MM.1S (cell line): Measurements from ENCODE around the gene CCDC87.

Experiments
- DNase-seq: peaks from one replicate; pipeline ENCODE4 v3.0.0-alpha.2; 2015
- H2AFZ ChIP-seq: fragments of 300-600 bp; sonication (generic); 2 replicates; pipeline ENCODE4 v1.6.0; 2016; ENCODE audit warnings: antibody characterized with exemption, low read length
- H3F3A ChIP-seq: fragments of 300-600 bp; sonication (generic); 2 replicates; pipeline ENCODE4 v1.6.1; 2016; ENCODE audit warnings: mild to moderate bottlenecking, antibody characterized with exemption, low read length, moderate library complexity, mixed read lengths; ENCODE audit not compliant: insufficient read depth
- H3K27ac ChIP-seq: fragments of 300-600 bp; sonication (generic); 2 replicates; pipeline ENCODE4 v1.5.1; 2016; ENCODE audit warnings: mild to moderate bottlenecking, low read length
- H3K27me3 ChIP-seq: fragments of 300-600 bp; sonication (generic); replicated peaks from 2 replicates; pipeline ENCODE4 v1.6.0; 2016; ENCODE audit warnings: low read length; ENCODE audit not compliant: insufficient read depth
- H3K36me3 ChIP-seq: fragments of 300-600 bp; sonication (generic); replicated peaks from 2 replicates; pipeline ENCODE4 v1.6.1; 2016; ENCODE audit warnings: mild to moderate bottlenecking, low read length, mixed read lengths; ENCODE audit not compliant: insufficient read depth
- H3K4me1 ChIP-seq: fragments of 300-600 bp; sonication (generic); 2 replicates; pipeline ENCODE4 v1.6.1; 2016; ENCODE audit warnings: low read length, mixed read lengths
- H3K4me2 ChIP-seq: fragments of 300-600 bp; sonication (generic); 2 replicates; pipeline ENCODE4 v1.6.0; 2016; ENCODE audit warnings: low read depth, low read length
- H3K4me3 ChIP-seq: fragments of 300-600 bp; sonication (generic); 2 replicates; pipeline ENCODE4 v1.5.1; 2016; ENCODE audit warnings: low read length, mixed read lengths
- H3K79me2 ChIP-seq: fragments of 300-600 bp; sonication (generic); 2 replicates; pipeline ENCODE4 v1.6.1; 2016; ENCODE audit warnings: mixed run types, low read length, mixed read lengths
- H3K9ac ChIP-seq: fragments of 300-600 bp; sonication (generic); 2 replicates; pipeline ENCODE4 v1.6.1; 2016; ENCODE audit warnings: low read length, mixed read lengths
- H3K9me2 ChIP-seq: fragments of 300-600 bp; sonication (generic); replicated peaks from 2 replicates; pipeline ENCODE4 v1.6.1; 2016; ENCODE audit warnings: mild to moderate bottlenecking, low read length, mixed read lengths; ENCODE audit not compliant: insufficient read depth
- H3K9me3 ChIP-seq: fragments of 300-600 bp; sonication (generic); replicated peaks from 2 replicates; pipeline ENCODE4 v1.6.1; 2016; ENCODE audit warnings: mild to moderate bottlenecking, low read length, mixed read lengths; ENCODE audit not compliant: insufficient read depth
- H4K20me1 ChIP-seq: fragments of 300-600 bp; sonication (generic); 2 replicates; pipeline ENCODE4 v1.6.1; 2016; ENCODE audit warnings: mild to moderate bottlenecking, low read length, moderate library complexity, mixed read lengths; ENCODE audit not compliant: insufficient read depth
- EZH2 ChIP-seq: fragments of 300-600 bp; sonication (generic); optimal IDR thresholded peaks from 2 replicates; pipeline ENCODE3; 2017; ENCODE audit warnings: low read depth, mild to moderate bottlenecking, antibody characterized with exemption, low read length, mixed read lengths
- EZH2phosphoT487 ChIP-seq: fragments of 300-600 bp; sonication (generic); IDR thresholded peaks from 2 replicates; pipeline ENCODE4 v1.6.1; 2018; ENCODE audit warnings: antibody characterized with exemption, low read length
- TF ChIP-seq, protein P1 (sequence below): fragments of 300-600 bp; sonication (generic); IDR thresholded peaks from 2 replicates; pipeline ENCODE4 v1.5.1; 2016; ENCODE audit warnings: antibody characterized with exemption, low read length, mixed read lengths

The CCDC87 gene

DNA sequence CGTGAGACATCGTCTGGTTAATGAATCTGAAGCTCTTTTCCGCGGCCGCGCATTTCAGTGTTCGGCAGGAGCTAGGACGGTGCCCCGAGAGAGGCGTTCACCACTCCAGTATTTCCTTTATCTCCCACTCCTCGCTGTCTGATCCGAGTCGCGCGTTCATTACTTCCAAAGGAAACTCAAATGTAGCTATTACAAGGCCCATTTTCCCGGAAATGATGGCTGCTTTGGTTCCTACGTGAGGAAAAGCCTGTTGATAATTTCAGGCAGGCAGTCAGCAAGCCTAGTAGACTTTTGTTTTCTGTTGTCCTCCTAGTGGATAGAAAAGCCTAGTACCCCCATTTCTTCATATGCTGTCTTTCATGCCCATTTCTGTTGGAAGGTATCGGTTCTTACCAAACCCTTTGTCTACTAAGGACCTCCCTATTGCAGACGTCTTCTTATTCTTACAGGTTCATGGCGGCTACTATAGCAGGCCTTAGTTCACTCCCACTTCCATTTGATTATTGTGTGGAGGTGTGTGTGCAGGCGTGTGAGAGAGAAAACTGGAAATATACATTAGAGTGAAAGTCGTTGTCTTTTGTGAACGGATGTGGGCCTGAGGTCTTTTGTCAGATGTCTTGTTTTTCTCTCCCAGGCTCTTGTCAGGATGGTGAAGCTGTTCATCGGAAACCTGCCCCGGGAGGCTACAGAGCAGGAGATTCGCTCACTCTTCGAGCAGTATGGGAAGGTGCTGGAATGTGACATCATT lies 46.4 kb upstream of the CCDC87 start:
- H4K20me1 ChIP-seq = peaks cover 40% of the 10 kb centered on the region
- peaks cover 32% of the 10 kb centered on the region for H3K36me3 ChIP-seq
- peaks cover 31% of the 10 kb centered on the region for H3K4me1 ChIP-seq
- no peaks in the 10 kb centered on the region for H3K9me3 ChIP-seq
- peaks cover 98% of the 10 kb centered on the region for H3K79me2 ChIP-seq
- TF ChIP-seq, protein P1, sequence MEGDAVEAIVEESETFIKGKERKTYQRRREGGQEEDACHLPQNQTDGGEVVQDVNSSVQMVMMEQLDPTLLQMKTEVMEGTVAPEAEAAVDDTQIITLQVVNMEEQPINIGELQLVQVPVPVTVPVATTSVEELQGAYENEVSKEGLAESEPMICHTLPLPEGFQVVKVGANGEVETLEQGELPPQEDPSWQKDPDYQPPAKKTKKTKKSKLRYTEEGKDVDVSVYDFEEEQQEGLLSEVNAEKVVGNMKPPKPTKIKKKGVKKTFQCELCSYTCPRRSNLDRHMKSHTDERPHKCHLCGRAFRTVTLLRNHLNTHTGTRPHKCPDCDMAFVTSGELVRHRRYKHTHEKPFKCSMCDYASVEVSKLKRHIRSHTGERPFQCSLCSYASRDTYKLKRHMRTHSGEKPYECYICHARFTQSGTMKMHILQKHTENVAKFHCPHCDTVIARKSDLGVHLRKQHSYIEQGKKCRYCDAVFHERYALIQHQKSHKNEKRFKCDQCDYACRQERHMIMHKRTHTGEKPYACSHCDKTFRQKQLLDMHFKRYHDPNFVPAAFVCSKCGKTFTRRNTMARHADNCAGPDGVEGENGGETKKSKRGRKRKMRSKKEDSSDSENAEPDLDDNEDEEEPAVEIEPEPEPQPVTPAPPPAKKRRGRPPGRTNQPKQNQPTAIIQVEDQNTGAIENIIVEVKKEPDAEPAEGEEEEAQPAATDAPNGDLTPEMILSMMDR = 0 out of 2 replicates have a peak, but pooled peaks have one; percentile 14
- TF ChIP-seq EZH2phosphoT487 (no peak), EZH2 (no peak)
- H3K9me2 ChIP-seq = no peaks in the 10 kb centered on the region
- H2AFZ ChIP-seq = no peak overlapping the region
- H3F3A ChIP-seq = peaks cover 24% of the 10 kb centered on the region
- DNase-seq = peak; percentile 20
- peak overlapping the region; percentile 87 for H3K9ac ChIP-seq
- H3K4me3 ChIP-seq = peak overlapping the region; percentile 89
- H3K4me2 ChIP-seq = peak overlapping the region; percentile 61
- no peaks in the 10 kb centered on the region for H3K27me3 ChIP-seq
- peak overlapping the region; percentile 66; the same call in 1 of the 2 replicates for H3K27ac ChIP-seq

DNA sequence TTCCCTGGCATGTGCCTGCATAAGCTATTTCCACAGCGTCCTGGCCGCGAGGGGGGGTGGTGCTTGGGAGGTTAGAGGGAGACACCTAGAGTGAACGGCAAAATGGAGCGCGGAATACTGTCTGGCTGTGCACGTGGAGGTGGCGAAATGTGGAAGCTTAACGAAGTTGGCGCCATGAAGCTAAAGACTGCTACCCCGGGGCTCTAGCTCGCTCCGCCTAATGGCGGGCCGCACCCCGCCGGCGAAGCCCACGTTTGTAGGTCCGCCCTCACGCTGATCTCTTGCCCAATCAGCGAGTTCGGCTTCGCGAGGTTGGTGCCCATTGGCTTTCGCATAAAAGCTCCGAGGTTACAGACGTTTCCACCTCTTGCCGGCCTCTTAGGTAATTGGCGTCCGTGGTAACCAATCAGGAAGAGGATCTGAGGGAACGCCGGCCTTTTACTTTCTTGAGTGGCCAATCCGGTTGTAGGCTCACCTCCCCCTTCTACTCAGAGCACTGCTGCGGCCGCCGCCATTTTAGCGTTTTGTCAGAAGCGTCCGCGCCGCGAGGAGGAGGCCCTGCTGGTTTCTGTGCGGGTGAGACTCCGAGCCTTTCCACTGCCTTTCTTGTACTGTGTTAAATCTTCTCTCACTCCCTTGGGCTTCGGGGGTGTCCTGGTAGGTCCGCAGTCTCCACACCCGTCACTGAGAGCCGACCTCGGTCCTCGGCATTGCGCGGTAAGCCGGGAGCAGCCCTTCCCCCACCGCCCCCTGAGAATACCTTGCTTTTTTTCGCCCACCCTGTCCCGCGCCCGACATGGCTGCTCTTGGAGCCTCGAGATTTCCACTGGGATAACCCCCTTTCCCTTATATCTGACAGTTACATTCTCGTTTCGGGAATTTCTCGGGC lies 45.6 kb upstream of the CCDC87 start, which contains the start of gene RBM4:
Gene RBM4, plus strand, starts transcription at position 527 of the 889 bp plus-strand sequence. CDS start 1,009 bp downstream, outside the sequence.
- no peak for TF ChIP-seq EZH2
- DNase-seq = peak; percentile 100
- Histone ChIP-seq H4K20me1 (peaks cover 34% of the 10 kb centered on the region), H3K9me2 (no peaks in the 10 kb centered on the region), H3K9ac (peak within 1 kb of the TSS; percentile 87), H2AFZ (peak within 1 kb of the TSS; percentile 50), H3K9me3 (no peaks in the 10 kb centered on the region), H3K27ac (peak within 1 kb of the TSS; percentile 66), H3K4me1 (peaks cover 31% of the 10 kb centered on the region), H3K36me3 (peaks cover 27% of the 10 kb centered on the region), H3K4me2 (peak within 1 kb of the TSS; percentile 94), H3K27me3 (no peaks in the 10 kb centered on the region), H3K79me2 (peaks cover 98% of the 10 kb centered on the region), H3K4me3 (peak within 1 kb of the TSS; percentile 89), H3F3A (peaks cover 27% of the 10 kb centered on the region)

DNA sequence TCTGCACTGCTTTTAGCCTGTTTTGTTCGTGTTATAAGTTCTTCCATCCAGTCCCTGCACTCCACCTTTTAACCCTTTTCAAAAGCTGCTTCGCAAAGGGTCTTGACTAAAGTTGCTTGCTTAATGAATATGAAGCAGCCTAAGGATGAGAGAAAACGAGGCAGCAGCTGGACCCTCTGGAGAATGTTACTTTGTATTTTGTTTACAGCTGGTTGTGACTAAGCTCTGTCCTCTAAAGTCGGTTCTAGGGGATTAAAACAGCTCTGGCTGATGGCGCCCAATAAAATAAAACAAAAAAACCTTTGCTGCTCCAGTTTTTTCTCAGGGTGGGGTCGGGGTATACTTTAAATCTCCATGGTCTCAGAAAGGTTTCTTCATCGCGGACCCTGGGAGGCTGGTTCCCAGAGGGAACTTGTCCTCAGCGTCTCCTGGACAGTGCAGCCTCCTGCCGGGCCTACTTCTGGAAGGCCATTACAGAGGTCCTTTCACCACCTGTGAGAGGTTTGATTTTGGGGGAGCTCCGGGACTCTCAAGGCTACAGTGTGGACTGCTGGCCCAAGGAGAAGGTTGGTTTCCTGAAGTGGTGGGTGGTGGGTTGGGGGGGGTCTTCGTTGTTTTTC lies 44.8 kb upstream of the CCDC87 start:
- H3K27ac ChIP-seq = peak overlapping the region; percentile 55; the same call in 1 of the 2 replicates
- H3F3A ChIP-seq = peaks cover 27% of the 10 kb centered on the region
- H4K20me1 ChIP-seq = peaks cover 33% of the 10 kb centered on the region
- no peaks in the 10 kb centered on the region for H3K9me2 ChIP-seq
- H3K4me3 ChIP-seq = peak overlapping the region; percentile 63
- DNase-seq = no peak
- H3K4me2 ChIP-seq = peak overlapping the region; percentile 94
- H2AFZ ChIP-seq = peak overlapping the region; percentile 50
- peak overlapping the region; percentile 35; the same call in 1 of the 2 replicates for H3K9ac ChIP-seq
- H3K9me3 ChIP-seq = no peaks in the 10 kb centered on the region
- peaks cover 31% of the 10 kb centered on the region for H3K4me1 ChIP-seq
- TF ChIP-seq, protein P1 = no peak
- TF ChIP-seq EZH2 (no peak), EZH2phosphoT487 (no peak)
- peaks cover 20% of the 10 kb centered on the region for H3K36me3 ChIP-seq
- H3K27me3 ChIP-seq = no peaks in the 10 kb centered on the region
- H3K79me2 ChIP-seq = peaks cover 98% of the 10 kb centered on the region
